B cell (primary cell): Measurements from ENCODE around the gene ACOX2. TPM values are rescaled to one million over a fixed set of nuclear protein-coding genes. Genes with fewer than 3 reads are reported as not detected.
A peak's percentile ranks its signal among the peaks of the same experiment; 100 is the strongest.

Source experiments
- ATAC-seq: fragments of 200-7000 bp; cut with Tn5 transposase; one replicate; pipeline ENCODE4 v1.10.0; 2021; ENCODE audit warnings: low read depth, mild to moderate bottlenecking, moderate number of reproducible peaks, moderate library complexity
- CTCF ChIA-PET: fragments of 350-600 bp; sonication (Branson Sonifier 250); formaldehyde crosslinking; loops from one replicate; lab custom pipeline; 2021; ENCODE audit warnings: antibody characterized with exemption, inconsistent platforms; lab: Charles Lee
- POLR2A ChIA-PET: fragments of 350-600 bp; sonication (Branson Sonifier 250); formaldehyde crosslinking; loops from one replicate; lab custom pipeline; 2021; ENCODE audit warnings: antibody characterized with exemption; lab: Charles Lee
- DNase-seq: peaks from one replicate; pipeline ENCODE4 v3.0.0; 2013
- H2AFZ ChIP-seq: 2 replicates; pipeline ENCODE4 v1.6.1; 2012; ENCODE audit warnings: mild to moderate bottlenecking, low read depth, low read length; ENCODE audit not compliant: insufficient read depth, poor library complexity, severe bottlenecking
- H3K27ac ChIP-seq, 2 donors: 1 replicate in 1 of 2; 2 replicates in 1 of 2; pipeline ENCODE4 v1.5.1; 2012 to 2013; ENCODE audit warnings: low read length in 2 of 2, mild to moderate bottlenecking in 2 of 2, moderate library complexity in 1 of 2
- H3K27me3 ChIP-seq, 4 experiments: fragments of 200-600 bp in 1 of 4; sonication (generic) in 1 of 4; replicated peaks in 1 of 4; 1 replicate in 2 of 4; 2 replicates in 2 of 4; pipeline versions ENCODE4 v1.6.1 to v1.7.0; 2013 to 2016; ENCODE audit warnings: low read length in 3 of 4, mild to moderate bottlenecking in 2 of 4, mixed read lengths in 1 of 4, moderate library complexity in 1 of 4; ENCODE audit not compliant: insufficient read depth in 4 of 4, control insufficient read depth in 3 of 4; ENCODE audit errors: control extremely low read depth in 1 of 4
- H3K36me3 ChIP-seq, 2 experiments: replicated peaks in 1 of 2; 1 replicate in 1 of 2; 2 replicates in 1 of 2; pipeline versions ENCODE4 v1.6.1 to v1.7.1; 2013; ENCODE audit warnings: low read length in 1 of 2; ENCODE audit not compliant: insufficient read depth in 2 of 2, control insufficient read depth in 1 of 2; ENCODE audit errors: control extremely low read depth in 1 of 2, extremely low read depth in 1 of 2
- H3K4me1 ChIP-seq, 2 donors: fragments of 200-600 bp in 1 of 2; sonication (generic) in 1 of 2; 1 replicate in 1 of 2; 2 replicates in 1 of 2; pipeline versions ENCODE4 v1.5.1 to v1.6.1; 2013 to 2017; ENCODE audit warnings: low read length in 2 of 2; ENCODE audit not compliant: control insufficient read depth in 2 of 2, insufficient read depth in 2 of 2
- H3K4me2 ChIP-seq: replicated peaks from 2 replicates; pipeline ENCODE3; 2012; ENCODE audit warnings: mild to moderate bottlenecking, low read depth, low read length; ENCODE audit not compliant: poor library complexity, severe bottlenecking
- H3K4me3 ChIP-seq, 5 experiments: fragments of 200-600 bp in 1 of 5; sonication (generic) in 1 of 5; 1 replicate in 3 of 5; 2 replicates in 2 of 5; pipeline versions ENCODE4 v1.5.1 to v1.7.0; 2011 to 2016; ENCODE audit warnings: low read length in 4 of 5, mild to moderate bottlenecking in 4 of 5, low read depth in 2 of 5, control low read depth in 1 of 5, moderate library complexity in 1 of 5; ENCODE audit not compliant: insufficient read depth in 1 of 5; ENCODE audit errors: control extremely low read depth in 1 of 5, extremely low read depth in 1 of 5
- H3K79me2 ChIP-seq: fragments of 200-600 bp; sonication (generic); one replicate; pipeline ENCODE4 v1.6.0; 2016; ENCODE audit warnings: low read length; ENCODE audit not compliant: control insufficient read depth, insufficient read depth
- H3K9ac ChIP-seq: fragments of 200-600 bp; sonication (generic); 2 replicates; pipeline ENCODE4 v1.6.1; 2017; ENCODE audit warnings: mild to moderate bottlenecking, low read length, moderate library complexity
- H3K9me3 ChIP-seq, 3 donors: one replicate each; pipeline versions ENCODE4 v1.6.1 to v1.7.1; 2013; ENCODE audit warnings: low read length in 2 of 3; ENCODE audit not compliant: control insufficient read depth in 2 of 3, insufficient read depth in 1 of 3; ENCODE audit errors: control extremely low read depth in 1 of 3
- H4K20me1 ChIP-seq: 2 replicates; pipeline ENCODE4 v1.6.0; 2012; ENCODE audit warnings: mild to moderate bottlenecking, low read length; ENCODE audit not compliant: insufficient read depth, control insufficient read depth, poor library complexity, severe bottlenecking
- H3K27ac Mint-ChIP-seq: one replicate; pipeline ENCODE4 v1.8.0; 2021; ENCODE audit warnings: mixed read lengths
- H3K27me3 Mint-ChIP-seq: one replicate; pipeline ENCODE4 v1.8.0; 2021; ENCODE audit warnings: mixed read lengths
- H3K4me1 Mint-ChIP-seq: one replicate; pipeline ENCODE4 v1.8.0; 2021; ENCODE audit warnings: mixed read lengths
- H3K4me3 Mint-ChIP-seq: one replicate; pipeline ENCODE4 v1.8.0; 2021; ENCODE audit warnings: mixed read lengths
- H3K9me3 Mint-ChIP-seq: one replicate; pipeline ENCODE4 v1.8.0; 2022; ENCODE audit warnings: mixed read lengths; ENCODE audit not compliant: insufficient read depth
- EZH2 ChIP-seq: IDR thresholded peaks from 2 replicates; pipeline ENCODE4 v1.6.1; 2012; ENCODE audit warnings: borderline replicate concordance, low read depth, mild to moderate bottlenecking, moderate library complexity, low read length; ENCODE audit not compliant: insufficient read depth, poor library complexity, severe bottlenecking
- WGBS: methylation state at CpG from one replicate; pipeline ENCODE4 v1.1.5; 2013; ENCODE audit warnings: missing lambda C conversion rate; ENCODE audit not compliant: insufficient coverage; 5-methylcytosine and 5-hydroxymethylcytosine counted together
- intact Hi-C: fragments of 100-400 bp; cut with micrococcal nuclease; formaldehyde crosslinking; loops from one replicate; pipeline ENCODE4 v1.10.0; 2022
- polyA plus RNA-seq: library from polyadenylated mRNA; depleted of rRNA; stranded (reverse); fragments of >200 nt; gene quantifications from 2 replicates; pipeline ENCODE4 v1.2.3, GENCODE V29; 2012
- total RNA-seq, 2 donors: library from RNA; stranded (reverse); fragments of 120-200 nt in 1 of 2; gene quantifications; 1 replicate in 1 of 2; 2 replicates in 1 of 2; pipeline versions ENCODE4 v1.2.3 to v1.2.4, GENCODE V29; 2013 to 2022
- TF ChIP-seq, protein P1 (sequence below): fragments of 200-600 bp; IDR thresholded peaks from one replicate; pipeline ENCODE4 v1.8.0; 2022; ENCODE audit warnings: antibody characterized with exemption, mild to moderate bottlenecking

ACOX2 gene
- total and polyA plus RNA-seq, 2 donors (not counting 1 experiment from before 2014, with no cell fraction given), result not detected

GRCh38 chr3:58491506-58492402 is 45.2 kb downstream of the ACOX2 start, which contains the start of gene KCTD6:
Gene KCTD6, plus strand, starts transcription at chr3:58492096. Its CDS starts 6,660 bp downstream, at chr3:58498756.
- ATAC-seq (peak; percentile 91), DNase-seq (peak; percentile 96)
- H3K27me3 ChIP-seq, result no peaks in the 10 kb centered on the region
- peak within 1 kb of the TSS; percentile 76 for H2AFZ ChIP-seq
- under 1% methylated on average over 101 of the region's 104 CpGs for WGBS
- no peaks in the 10 kb centered on the region for H3K9me3 Mint-ChIP-seq
- H3K36me3 ChIP-seq, result no peaks in the 10 kb centered on the region
- ChIA-PET POLR2A (interaction anchor here (0.7 to 1.6 kb wide), 7 partner anchors 58 to 281 kb away, joined by 3 to 15 read pairs (median 5); partner anchors contain the start of genes DNASE1L3, HTD2, PDHB and RPP14), CTCF (interaction anchor here (0.7 to 7.4 kb wide), 41 partner anchors 9 to 483 kb away, joined by 3 to 70 read pairs (median 4); partner anchors contain the start of genes HTD2, PXK and RPP14)
- H3K4me1 Mint-ChIP-seq, result peaks cover 46% of the 10 kb centered on the region
- H3K4me2 ChIP-seq, result peak within 1 kb of the TSS; percentile 80
- H3K27me3 Mint-ChIP-seq, result peaks cover 5% of the 10 kb centered on the region
- H3K27ac Mint-ChIP-seq, result peak within 1 kb of the TSS; percentile 87
- peak within 1 kb of the TSS; percentile 93 for H3K4me3 Mint-ChIP-seq
- H3K9ac ChIP-seq, result peak within 1 kb of the TSS; percentile 69
- peaks cover 44% of the 10 kb centered on the region for H3K79me2 ChIP-seq
- intact Hi-C loops, result loop anchor here (1.0 to 5.0 kb wide), 10 partner anchors 17 to 483 kb away; partner anchors contain the start of genes ABHD6, FLNB, HTD2 and PDHB
- peak within 1 kb of the TSS; percentile 50 to 82 (median 75) for H3K4me3 ChIP-seq
- no peaks in the 10 kb centered on the region for H3K9me3 ChIP-seq
- peak within 1 kb of the TSS; percentile 42 to 50 for H3K27ac ChIP-seq
- no peak for TF ChIP-seq EZH2
- TF ChIP-seq, protein P1, sequence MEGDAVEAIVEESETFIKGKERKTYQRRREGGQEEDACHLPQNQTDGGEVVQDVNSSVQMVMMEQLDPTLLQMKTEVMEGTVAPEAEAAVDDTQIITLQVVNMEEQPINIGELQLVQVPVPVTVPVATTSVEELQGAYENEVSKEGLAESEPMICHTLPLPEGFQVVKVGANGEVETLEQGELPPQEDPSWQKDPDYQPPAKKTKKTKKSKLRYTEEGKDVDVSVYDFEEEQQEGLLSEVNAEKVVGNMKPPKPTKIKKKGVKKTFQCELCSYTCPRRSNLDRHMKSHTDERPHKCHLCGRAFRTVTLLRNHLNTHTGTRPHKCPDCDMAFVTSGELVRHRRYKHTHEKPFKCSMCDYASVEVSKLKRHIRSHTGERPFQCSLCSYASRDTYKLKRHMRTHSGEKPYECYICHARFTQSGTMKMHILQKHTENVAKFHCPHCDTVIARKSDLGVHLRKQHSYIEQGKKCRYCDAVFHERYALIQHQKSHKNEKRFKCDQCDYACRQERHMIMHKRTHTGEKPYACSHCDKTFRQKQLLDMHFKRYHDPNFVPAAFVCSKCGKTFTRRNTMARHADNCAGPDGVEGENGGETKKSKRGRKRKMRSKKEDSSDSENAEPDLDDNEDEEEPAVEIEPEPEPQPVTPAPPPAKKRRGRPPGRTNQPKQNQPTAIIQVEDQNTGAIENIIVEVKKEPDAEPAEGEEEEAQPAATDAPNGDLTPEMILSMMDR, result peak; percentile 59
- peaks cover 4% of the 10 kb centered on the region for H4K20me1 ChIP-seq
- peaks cover 21 to 29% of the 10 kb centered on the region in 2 donors for H3K4me1 ChIP-seq
